NCI-H2227 treated with DMSO at 0.1 percent for 48 hours (cell line): Measurements from ENCODE around the gene ABHD17A.

ENCODE experiments used
- DNase-seq: peaks from one replicate; lab custom pipeline; 2025; lab: John Stamatoyannopoulos, UW

ABHD17A gene

GRCh38 chr19:1885398-1886119 is at the start of gene ABHD17A:
Gene ABHD17A (minus strand): TSS chr19:1885496. CDS start chr19:1881566, 3,930 bp downstream.
- peak; percentile 62 for DNase-seq

- no peak for DNase-seq
Measured at GRCh38 chr19:1933942-1934341, 48.6 kb upstream of the ABHD17A start.

- no peak for DNase-seq
Measured at GRCh38 chr19:1933244-1933643, 47.9 kb upstream of the ABHD17A start.

- no peak for DNase-seq
Measured at GRCh38 chr19:1932395-1932794, 47.1 kb upstream of the ABHD17A start.

GRCh38 chr19:1931445-1931844 is 46.1 kb upstream of the ABHD17A start:
- no peak for DNase-seq

GRCh38 chr19:1929021-1929742 is 43.9 kb upstream of the ABHD17A start:
- DNase-seq = peak; percentile 1

- DNase-seq = no peak
Measured at GRCh38 chr19:1925544-1925943, 40.2 kb upstream of the ABHD17A start.

GRCh38 chr19:1924320-1924961 is 39.1 kb upstream of the ABHD17A start:
- no peak for DNase-seq

GRCh38 chr19:1923319-1923718 is 38.0 kb upstream of the ABHD17A start:
- DNase-seq = no peak

- no peak for DNase-seq
Measured at GRCh38 chr19:1922803-1923202, 37.5 kb upstream of the ABHD17A start.

GRCh38 chr19:1921825-1922224 is 36.5 kb upstream of the ABHD17A start:
- no peak for DNase-seq

GRCh38 chr19:1921326-1921725 is 36.0 kb upstream of the ABHD17A start:
- DNase-seq = no peak

GRCh38 chr19:1920644-1921043 is 35.3 kb upstream of the ABHD17A start:
- DNase-seq = no peak

- DNase-seq = no peak
Measured at GRCh38 chr19:1918975-1919374, 33.7 kb upstream of the ABHD17A start.

- DNase-seq = no peak
Measured at GRCh38 chr19:1917926-1918325, 32.6 kb upstream of the ABHD17A start.

- no peak for DNase-seq
Measured at GRCh38 chr19:1917146-1917545, 31.9 kb upstream of the ABHD17A start.

GRCh38 chr19:1914826-1915341 is 29.6 kb upstream of the ABHD17A start:
- no peak for DNase-seq

GRCh38 chr19:1913781-1914577 is 28.7 kb upstream of the ABHD17A start:
- DNase-seq = no peak

GRCh38 chr19:1912760-1913505 is 27.6 kb upstream of the ABHD17A start:
- no peak for DNase-seq

- no peak for DNase-seq
Measured at GRCh38 chr19:1911995-1912394, 26.7 kb upstream of the ABHD17A start.

- DNase-seq = no peak
Measured at GRCh38 chr19:1911098-1911497, 25.8 kb upstream of the ABHD17A start.
